OCI-LY1 (cell line): ENCODE measurements around the gene LYPD6.

Experiments used
- EZH2 ChIP-seq: fragments of 200-600 bp; sonication (generic), shearing (Covaris generic); IDR thresholded peaks from 2 replicates; pipeline ENCODE4 v1.8.0; 2017; ENCODE audit warnings: borderline replicate concordance, mixed run types, mild to moderate bottlenecking, antibody characterized with exemption, low read length, moderate library complexity, mixed read lengths
- TF ChIP-seq, protein P1 (sequence below): fragments of 200-600 bp; sonication (generic), shearing (Covaris generic); IDR thresholded peaks from 2 replicates; pipeline ENCODE4 v1.5.1; 2017; ENCODE audit warnings: mild to moderate bottlenecking, antibody characterized with exemption, low read length, moderate library complexity, mixed read lengths

DNA sequence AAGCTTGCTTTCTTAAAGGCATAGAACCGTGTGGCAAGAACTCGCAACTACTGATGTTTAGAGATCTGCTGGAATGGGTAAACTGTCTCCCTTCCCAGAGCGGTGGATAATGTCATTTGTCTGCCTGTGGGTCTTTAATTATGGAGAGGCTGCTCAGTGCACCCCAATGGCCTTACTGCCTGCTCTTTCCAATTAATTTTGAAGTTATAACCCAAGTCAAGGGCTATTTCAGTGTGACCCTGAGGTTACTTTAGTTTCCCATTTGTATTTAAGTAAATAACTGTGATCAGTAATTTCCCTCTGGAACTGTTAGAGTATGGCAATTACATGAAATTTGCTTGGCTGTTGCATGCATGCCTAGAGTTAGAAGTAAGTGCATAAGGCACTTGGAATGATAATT lies 48.9 kb upstream of the LYPD6 start:
- TF ChIP-seq, protein P1, sequence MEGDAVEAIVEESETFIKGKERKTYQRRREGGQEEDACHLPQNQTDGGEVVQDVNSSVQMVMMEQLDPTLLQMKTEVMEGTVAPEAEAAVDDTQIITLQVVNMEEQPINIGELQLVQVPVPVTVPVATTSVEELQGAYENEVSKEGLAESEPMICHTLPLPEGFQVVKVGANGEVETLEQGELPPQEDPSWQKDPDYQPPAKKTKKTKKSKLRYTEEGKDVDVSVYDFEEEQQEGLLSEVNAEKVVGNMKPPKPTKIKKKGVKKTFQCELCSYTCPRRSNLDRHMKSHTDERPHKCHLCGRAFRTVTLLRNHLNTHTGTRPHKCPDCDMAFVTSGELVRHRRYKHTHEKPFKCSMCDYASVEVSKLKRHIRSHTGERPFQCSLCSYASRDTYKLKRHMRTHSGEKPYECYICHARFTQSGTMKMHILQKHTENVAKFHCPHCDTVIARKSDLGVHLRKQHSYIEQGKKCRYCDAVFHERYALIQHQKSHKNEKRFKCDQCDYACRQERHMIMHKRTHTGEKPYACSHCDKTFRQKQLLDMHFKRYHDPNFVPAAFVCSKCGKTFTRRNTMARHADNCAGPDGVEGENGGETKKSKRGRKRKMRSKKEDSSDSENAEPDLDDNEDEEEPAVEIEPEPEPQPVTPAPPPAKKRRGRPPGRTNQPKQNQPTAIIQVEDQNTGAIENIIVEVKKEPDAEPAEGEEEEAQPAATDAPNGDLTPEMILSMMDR: no peak
- no peak for TF ChIP-seq EZH2
